MG63 (cell line): ENCODE measurements around the gene ABI3BP. TPM values are rescaled to one million over a fixed set of nuclear protein-coding genes. Genes with fewer than 3 reads are reported as not detected.

Source experiments
- DNase-seq: peaks from one replicate; pipeline ENCODE4 v3.0.0-alpha.2; 2020
- H3K27me3 ChIP-seq: fragments of 250-450 bp; sonication (Bioruptor Pico); 2 replicates; pipeline ENCODE4 v1.5.1; 2020; ENCODE audit warnings: mild to moderate bottlenecking, moderate library complexity
- H3K36me3 ChIP-seq: fragments of 250-450 bp; sonication (Bioruptor Pico); 2 replicates; pipeline ENCODE4 v1.5.1; 2020; ENCODE audit warnings: mild to moderate bottlenecking, moderate library complexity
- H3K4me3 ChIP-seq: fragments of 250-450 bp; sonication (Bioruptor Pico); 2 replicates; pipeline ENCODE4 v1.5.1; 2020; ENCODE audit warnings: mild to moderate bottlenecking, moderate library complexity
- H3K9me3 ChIP-seq: fragments of 250-450 bp; sonication (Bioruptor Pico); 2 replicates; pipeline ENCODE4 v1.5.1; 2020; ENCODE audit warnings: mild to moderate bottlenecking, moderate library complexity
- total RNA-seq: library from RNA; depleted of rRNA; stranded (reverse); fragments of >200 nt; shearing (Covaris generic); gene quantifications from 2 replicates; pipeline ENCODE4 v1.2.3, GENCODE V29; 2014; ENCODE audit warnings: low replicate concordance

Gene ABI3BP
- total RNA-seq, 1 experiment from 2014 or later: 1.1 TPM

GRCh38 chr3:100725935-100726513, 267.2 kb downstream of the ABI3BP start:
- Histone ChIP-seq H3K36me3 (peaks cover 88% of the 10 kb centered on the region), H3K4me3 (no peak overlapping the region), H3K27me3 (no peaks in the 10 kb centered on the region), H3K9me3 (no peaks in the 10 kb centered on the region)
- no peak for DNase-seq

DNA sequence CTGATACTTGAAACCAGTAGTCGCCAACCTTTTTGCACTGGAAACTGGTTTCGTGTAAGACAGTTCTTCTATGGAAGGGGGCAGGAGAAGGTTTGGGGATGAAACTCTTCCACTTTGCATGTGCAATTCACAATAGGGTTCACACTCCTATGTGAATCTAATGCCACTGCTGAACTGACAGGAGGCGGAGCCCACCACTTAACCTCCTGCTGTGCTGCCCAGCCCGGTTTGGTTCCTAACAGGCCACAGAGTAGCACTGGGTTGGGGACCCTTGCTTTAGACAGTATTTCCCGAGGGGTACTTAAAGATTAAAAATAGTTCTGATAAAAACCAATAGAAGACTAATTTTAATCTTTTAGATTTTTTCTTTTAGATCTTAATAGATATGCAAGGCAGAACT, 272.8 kb downstream of the ABI3BP start:
- Histone ChIP-seq H3K36me3 (peaks cover 98% of the 10 kb centered on the region), H3K9me3 (no peaks in the 10 kb centered on the region), H3K4me3 (no peak overlapping the region), H3K27me3 (no peaks in the 10 kb centered on the region)
- DNase-seq: no peak

GRCh38 chr3:100719136-100719535, 274.1 kb downstream of the ABI3BP start:
- Histone ChIP-seq H3K4me3 (no peak overlapping the region), H3K36me3 (peaks cover 98% of the 10 kb centered on the region), H3K27me3 (no peaks in the 10 kb centered on the region), H3K9me3 (no peaks in the 10 kb centered on the region)
- DNase-seq: no peak

GRCh38 chr3:100717637-100718487, 275.4 kb downstream of the ABI3BP start:
- Histone ChIP-seq H3K4me3 (no peak overlapping the region), H3K27me3 (no peaks in the 10 kb centered on the region), H3K36me3 (peaks cover 98% of the 10 kb centered on the region), H3K9me3 (no peaks in the 10 kb centered on the region)
- DNase-seq: no peak

- no peaks in the 10 kb centered on the region for H3K27me3 ChIP-seq
- peaks cover 98% of the 10 kb centered on the region for H3K36me3 ChIP-seq
- no peaks in the 10 kb centered on the region for H3K9me3 ChIP-seq
- no peak overlapping the region for H3K4me3 ChIP-seq
- DNase-seq: no peak
Measured at GRCh38 chr3:100717063-100717462, 276.2 kb downstream of the ABI3BP start.

DNA sequence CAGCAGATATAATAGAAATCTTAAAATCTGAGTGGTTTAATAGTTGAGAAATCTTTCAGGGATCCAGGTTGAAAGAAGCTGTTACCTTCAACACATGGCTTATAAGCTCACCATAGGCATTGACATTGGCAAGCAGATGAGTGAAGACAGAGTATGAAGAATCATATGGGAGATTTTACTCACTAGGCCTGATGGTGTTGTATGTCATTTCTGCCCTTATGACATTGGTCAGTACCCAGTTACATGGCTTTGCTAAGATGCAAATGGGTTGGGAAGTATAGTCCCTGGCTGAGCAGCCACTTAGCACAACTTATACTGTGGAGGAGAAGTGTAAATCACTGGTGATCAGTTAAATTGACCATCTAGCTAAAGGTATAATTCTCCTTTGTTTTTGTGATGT, 278.0 kb downstream of the ABI3BP start:
- Histone ChIP-seq H3K9me3 (no peaks in the 10 kb centered on the region), H3K27me3 (no peaks in the 10 kb centered on the region), H3K36me3 (peaks cover 98% of the 10 kb centered on the region), H3K4me3 (no peak overlapping the region)
- no peak for DNase-seq

GRCh38 chr3:100710261-100710968, 282.8 kb downstream of the ABI3BP start:
- Histone ChIP-seq H3K36me3 (peaks cover 56% of the 10 kb centered on the region), H3K27me3 (no peaks in the 10 kb centered on the region), H3K4me3 (peak overlapping the region; percentile 91), H3K9me3 (no peaks in the 10 kb centered on the region)
- peak; percentile 79 for DNase-seq

- Histone ChIP-seq H3K4me3 (peak overlapping the region; percentile 91), H3K36me3 (peaks cover 50% of the 10 kb centered on the region), H3K27me3 (no peaks in the 10 kb centered on the region), H3K9me3 (no peaks in the 10 kb centered on the region)
- DNase-seq: peak; percentile 47
Measured at GRCh38 chr3:100709842-100710260, 283.4 kb downstream of the ABI3BP start.

- H3K27me3 ChIP-seq: no peaks in the 10 kb centered on the region
- no peaks in the 10 kb centered on the region for H3K9me3 ChIP-seq
- DNase-seq: peak; percentile 100
- H3K36me3 ChIP-seq: peaks cover 44% of the 10 kb centered on the region
- peak within 1 kb of the TSS; percentile 91 for H3K4me3 ChIP-seq
Measured at GRCh38 chr3:100708989-100709841, 284.0 kb downstream of the ABI3BP start, which contains the start of gene TFG. Gene TFG (plus strand): TSS chr3:100709494. CDS start chr3:100713686, 4,192 bp downstream.

DNA sequence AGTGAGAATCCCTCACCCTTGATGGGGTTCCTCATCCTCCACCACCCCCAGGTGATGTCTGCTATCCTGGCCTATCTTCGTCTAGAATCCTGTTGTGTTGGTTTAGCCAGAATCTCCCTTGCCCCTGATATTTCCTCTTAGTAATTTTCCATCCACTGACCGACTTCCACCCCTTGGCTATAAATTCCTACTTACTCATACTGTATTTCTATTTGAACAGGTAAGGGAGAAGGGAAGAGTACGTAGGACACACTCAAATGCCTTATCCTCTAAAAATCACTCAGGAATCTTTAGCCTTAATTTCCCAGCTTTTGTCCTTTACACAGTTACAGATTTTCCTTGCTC, 284.6 kb downstream of the ABI3BP start:
- Histone ChIP-seq H3K4me3 (peak overlapping the region; percentile 91), H3K27me3 (no peaks in the 10 kb centered on the region), H3K36me3 (peaks cover 38% of the 10 kb centered on the region), H3K9me3 (no peaks in the 10 kb centered on the region)
- DNase-seq: no peak

GRCh38 chr3:100706365-100706764, 286.9 kb downstream of the ABI3BP start:
- H3K27me3 ChIP-seq: no peaks in the 10 kb centered on the region
- peaks cover 15% of the 10 kb centered on the region for H3K36me3 ChIP-seq
- no peak for DNase-seq
- no peak overlapping the region for H3K4me3 ChIP-seq
- H3K9me3 ChIP-seq: no peaks in the 10 kb centered on the region

- H3K27me3 ChIP-seq: peaks cover 5% of the 10 kb centered on the region; the same call in 1 of the 2 replicates
- no peak for DNase-seq
- no peaks in the 10 kb centered on the region for H3K36me3 ChIP-seq
- no peak overlapping the region for H3K4me3 ChIP-seq
- no peaks in the 10 kb centered on the region for H3K9me3 ChIP-seq
Measured at GRCh38 chr3:100703865-100704264, 289.4 kb downstream of the ABI3BP start.

DNA sequence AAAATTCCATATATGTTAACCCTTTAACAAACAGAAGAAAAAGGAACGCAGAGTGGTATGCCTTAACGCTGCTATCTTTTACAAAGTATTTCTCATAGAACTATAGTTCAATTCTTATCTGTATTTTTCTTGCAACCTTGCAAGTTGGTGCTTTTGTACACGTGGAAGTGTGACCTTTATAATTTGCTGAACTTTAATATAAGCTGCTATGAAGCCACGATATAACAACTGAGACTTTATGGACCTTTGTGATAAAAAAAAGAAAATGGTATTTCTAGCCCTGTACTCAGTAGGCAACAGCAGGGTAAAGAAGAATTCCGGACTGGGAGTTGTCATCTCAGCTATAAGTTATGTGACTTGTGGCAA, 290.3 kb downstream of the ABI3BP start:
- Histone ChIP-seq H3K4me3 (no peak overlapping the region), H3K9me3 (no peaks in the 10 kb centered on the region), H3K36me3 (no peaks in the 10 kb centered on the region), H3K27me3 (peaks cover 5% of the 10 kb centered on the region; the same call in 1 of the 2 replicates)
- no peak for DNase-seq

- H3K27me3 ChIP-seq: peaks cover 5% of the 10 kb centered on the region; the same call in 1 of the 2 replicates
Measured at GRCh38 chr3:100702082-100702979, 290.9 kb downstream of the ABI3BP start.

DNA sequence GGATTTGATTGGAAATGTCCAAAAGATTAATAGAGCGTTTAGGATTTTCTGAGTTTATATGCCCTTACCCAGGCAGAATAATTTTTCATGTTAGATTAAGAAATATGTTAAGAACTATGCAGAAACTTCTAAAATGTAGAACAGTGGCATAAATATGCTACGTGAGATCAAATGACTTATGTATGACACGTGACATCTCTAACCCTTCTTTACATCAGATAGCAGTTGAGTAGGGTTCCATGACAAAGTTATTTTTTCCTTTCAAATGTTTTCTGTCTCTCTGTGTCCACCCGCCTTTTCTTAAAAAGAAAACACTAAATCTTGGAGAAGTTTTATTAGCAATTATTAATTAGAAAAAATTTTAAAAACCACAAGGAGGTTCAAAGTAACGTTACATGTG, 292.5 kb downstream of the ABI3BP start:
- no peak overlapping the region for H3K4me3 ChIP-seq
- no peaks in the 10 kb centered on the region for H3K36me3 ChIP-seq
- peaks cover 5% of the 10 kb centered on the region; the same call in 1 of the 2 replicates for H3K27me3 ChIP-seq
- DNase-seq: no peak
- H3K9me3 ChIP-seq: no peaks in the 10 kb centered on the region

More at GRCh38 chr3:100702082-100702979, 290.9 kb downstream of the ABI3BP start:
- Histone ChIP-seq H3K4me3 (no peak overlapping the region), H3K9me3 (no peaks in the 10 kb centered on the region), H3K36me3 (no peaks in the 10 kb centered on the region)
- DNase-seq: no peak
